GM21381 (cell line): ENCODE results near the gene SLC35B1.

Experiments used
- ATAC-seq: cut with Tn5 transposase; IDR thresholded peaks from one replicate; pipeline ENCODE4 v1.9.1; 2021; ENCODE audit warnings: mild to moderate bottlenecking, moderate library complexity; ENCODE audit not compliant: unreplicated experiment

SLC35B1 gene

GRCh38 chr17:49700960-49701359 is 6.8 kb downstream of the SLC35B1 start:
- no peak for ATAC-seq

DNA sequence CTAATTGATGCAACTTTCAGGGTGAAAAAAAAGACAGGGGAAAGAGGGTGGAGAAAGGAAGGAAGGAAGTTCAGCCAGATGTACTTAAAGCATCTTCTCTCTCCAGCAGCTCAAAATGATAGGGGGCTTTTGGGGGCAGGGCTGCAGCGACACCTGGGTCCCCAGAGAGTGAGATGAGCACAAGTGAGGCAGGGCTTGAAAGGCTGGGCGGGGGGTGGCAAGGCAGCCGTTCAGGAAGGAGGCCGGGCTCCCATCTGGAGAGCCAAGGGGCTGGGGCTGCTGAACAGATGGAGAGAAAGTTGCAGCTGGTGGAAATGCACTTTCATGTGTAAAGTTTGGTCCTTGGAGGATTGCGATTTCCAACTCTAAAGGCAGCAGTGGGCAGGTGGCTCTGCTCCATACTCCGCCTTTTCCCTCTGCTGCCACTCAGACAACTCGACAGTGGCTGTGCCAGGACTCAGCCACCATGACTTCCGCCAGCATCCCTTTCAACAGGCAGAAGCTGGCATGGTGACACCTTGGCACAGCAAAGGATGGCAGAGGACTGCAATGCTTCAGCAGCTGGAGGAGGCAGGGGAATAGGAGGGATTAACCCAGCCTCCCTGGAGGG is 7.7 kb downstream of the SLC35B1 start:
- no peak for ATAC-seq

- no peak for ATAC-seq
These were observed 9.8 kb downstream of the SLC35B1 start for GRCh38 chr17:49698005-49698404.

GRCh38 chr17:49696233-49696761 is 11.5 kb downstream of the SLC35B1 start:
- peak; percentile 48 for ATAC-seq

DNA sequence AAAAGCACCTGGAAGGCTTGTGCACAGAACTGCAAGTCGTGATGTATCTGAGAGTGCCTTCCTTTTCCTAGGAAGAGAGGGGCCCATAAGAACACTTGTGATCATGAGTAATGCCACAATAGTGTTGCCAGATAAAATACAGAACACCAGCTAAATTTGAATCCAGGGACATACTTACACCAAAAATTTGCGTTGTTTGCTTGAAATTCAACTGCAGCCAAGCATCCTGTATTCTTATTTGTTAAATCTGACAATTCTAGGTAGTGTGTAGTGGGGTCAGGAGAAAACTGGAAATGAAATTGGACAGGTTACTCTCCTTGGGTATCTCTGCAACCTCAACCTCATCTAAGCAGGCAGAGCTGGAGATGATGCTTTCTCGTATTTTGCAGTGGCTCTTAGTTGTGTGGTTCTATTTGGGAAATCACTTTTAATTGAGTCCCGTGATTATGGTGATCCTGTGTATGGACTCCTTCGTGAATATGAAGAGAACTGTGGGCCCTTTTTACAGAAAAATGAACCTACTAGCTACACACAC is 12.0 kb downstream of the SLC35B1 start:
- no peak for ATAC-seq

DNA sequence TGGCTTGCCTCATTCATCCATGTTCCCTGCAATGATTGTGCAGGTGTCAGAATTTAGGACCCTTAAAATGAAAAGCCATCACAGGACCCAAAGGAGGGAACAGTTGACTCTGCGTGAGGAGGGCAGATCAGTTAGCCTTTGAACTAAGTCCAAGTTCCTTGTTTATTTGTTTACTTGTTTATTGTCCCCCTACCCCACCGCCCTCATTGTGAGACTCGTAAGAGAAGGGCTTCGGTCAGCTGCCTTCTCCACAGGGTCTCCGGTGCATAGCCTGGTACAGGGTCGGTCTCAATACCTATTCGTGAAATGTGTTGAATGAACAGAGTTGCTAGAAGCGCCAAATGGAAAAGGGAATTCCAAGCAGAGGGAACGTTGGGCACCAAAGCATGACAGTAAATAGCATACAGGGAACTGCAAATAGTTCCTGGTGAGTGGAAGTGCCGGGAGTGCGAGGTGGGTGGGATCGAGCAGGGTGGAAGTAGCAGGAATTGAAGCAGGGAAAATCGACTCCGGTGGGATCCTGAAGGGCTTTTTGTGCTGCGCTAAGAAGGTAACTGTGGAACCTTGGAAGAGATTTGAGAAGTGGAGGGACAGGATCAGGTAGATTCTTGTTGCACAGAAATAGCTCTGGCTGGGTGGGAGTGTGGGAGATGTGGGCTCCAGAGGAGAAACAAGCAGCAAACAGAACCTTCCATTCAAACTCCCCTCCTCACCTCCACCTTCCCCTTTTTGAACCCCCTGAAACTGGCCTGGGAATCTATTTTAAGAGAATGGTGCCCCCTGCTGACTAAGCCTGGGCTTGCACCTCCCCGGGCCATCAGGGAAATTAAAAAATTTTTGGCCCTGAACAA is 12.7 kb downstream of the SLC35B1 start:
- ATAC-seq: no peak

DNA sequence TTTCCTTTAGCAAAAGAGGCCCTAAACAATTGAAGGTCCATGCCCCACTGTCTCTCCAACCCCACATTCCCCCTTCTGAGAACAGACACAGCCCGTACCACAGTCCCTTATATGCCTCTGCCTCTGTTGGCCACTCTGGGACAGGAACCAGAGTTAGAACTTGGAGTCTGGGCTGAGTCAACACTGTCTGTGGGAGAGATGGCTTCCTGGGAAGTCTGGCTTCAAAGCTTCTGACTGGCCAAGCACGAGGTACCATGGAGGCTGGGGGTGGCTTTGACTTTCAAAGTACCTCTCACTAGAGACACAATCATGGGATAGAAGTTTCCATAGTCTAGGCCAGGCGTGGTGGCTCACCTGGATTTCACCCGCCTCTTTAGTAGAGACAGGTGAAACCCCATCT is 15.0 kb downstream of the SLC35B1 start:
- no peak for ATAC-seq

GRCh38 chr17:49691677-49692191 is 16.0 kb downstream of the SLC35B1 start:
- ATAC-seq: no peak

DNA sequence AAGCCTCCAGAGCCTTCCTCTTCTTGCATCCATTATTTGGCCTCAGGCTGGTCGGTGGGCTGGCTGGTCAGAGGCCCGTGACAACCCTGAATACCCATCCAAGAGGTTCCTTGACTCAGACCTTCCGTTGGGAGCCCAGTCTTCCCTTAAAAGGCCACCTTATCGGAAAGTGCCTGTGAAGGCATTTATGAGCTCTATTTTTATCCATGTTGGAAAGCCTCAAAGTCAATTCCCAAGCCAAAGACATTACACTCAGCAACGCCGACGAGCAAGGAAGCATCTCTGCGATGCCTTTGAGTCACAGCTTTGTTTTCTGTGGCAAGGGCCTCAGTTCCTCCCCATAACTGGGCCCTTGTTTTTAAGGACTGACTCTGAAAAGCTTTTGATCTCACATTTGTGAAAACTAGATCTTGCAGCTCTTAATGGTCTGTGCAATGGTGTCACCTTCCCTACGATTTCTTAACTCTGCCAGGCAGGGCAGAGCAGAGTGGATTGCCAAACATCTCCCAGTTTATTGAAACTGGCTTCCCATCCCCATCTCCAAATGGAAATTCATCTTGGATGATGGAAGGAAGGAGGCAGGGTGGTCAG is 16.6 kb downstream of the SLC35B1 start:
- ATAC-seq: no peak

DNA sequence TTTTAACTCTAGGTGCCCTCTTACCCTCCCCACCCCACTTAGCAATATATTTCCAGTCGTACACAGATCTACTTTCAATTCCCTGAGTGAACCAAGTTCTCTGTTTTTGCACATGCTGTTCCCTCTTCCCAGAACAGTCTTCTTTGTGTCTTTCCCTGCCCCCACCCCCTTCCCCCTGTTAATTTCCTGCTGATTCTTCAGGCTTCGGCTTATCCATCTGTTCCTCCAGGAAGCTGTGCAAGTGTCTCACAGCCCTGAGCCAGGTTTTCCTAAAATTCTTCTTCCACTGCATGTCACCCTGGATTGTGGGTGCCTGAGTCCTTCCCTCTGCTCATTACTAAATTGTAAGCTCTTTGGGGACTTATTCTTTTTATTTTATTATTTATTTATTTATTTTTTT is 17.5 kb downstream of the SLC35B1 start:
- ATAC-seq: no peak

- no peak for ATAC-seq
These were observed 18.9 kb downstream of the SLC35B1 start for GRCh38 chr17:49688848-49689247.

DNA sequence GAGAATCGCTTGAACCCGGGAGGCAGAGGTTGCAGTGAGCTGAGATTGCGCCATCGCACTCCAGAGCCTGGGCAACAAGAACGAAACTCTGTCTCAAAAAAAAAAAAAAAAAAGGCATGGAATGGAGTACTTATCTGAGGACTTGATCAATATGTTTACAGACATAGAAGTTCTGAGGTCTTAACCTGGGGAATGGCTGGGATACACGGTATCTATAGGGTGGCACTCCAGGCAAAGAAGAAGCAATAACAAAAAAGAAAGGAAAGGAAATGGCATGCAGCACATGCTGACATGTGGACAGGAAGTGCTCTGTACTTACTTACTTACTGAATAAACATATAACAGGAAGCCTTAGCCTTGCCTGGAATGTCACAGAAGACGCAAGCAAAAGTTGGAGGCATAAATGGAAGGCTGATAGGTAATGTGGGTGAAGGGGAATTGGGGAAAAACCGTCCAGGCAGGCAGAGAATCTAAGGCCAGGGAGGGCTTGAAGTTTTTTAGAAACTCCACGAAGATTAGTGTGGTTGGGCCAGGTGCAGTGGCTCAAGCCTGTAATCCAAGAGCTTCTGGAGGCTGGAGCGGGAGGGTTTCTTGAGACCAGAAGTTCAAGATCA is 19.8 kb downstream of the SLC35B1 start:
- ATAC-seq: no peak

DNA sequence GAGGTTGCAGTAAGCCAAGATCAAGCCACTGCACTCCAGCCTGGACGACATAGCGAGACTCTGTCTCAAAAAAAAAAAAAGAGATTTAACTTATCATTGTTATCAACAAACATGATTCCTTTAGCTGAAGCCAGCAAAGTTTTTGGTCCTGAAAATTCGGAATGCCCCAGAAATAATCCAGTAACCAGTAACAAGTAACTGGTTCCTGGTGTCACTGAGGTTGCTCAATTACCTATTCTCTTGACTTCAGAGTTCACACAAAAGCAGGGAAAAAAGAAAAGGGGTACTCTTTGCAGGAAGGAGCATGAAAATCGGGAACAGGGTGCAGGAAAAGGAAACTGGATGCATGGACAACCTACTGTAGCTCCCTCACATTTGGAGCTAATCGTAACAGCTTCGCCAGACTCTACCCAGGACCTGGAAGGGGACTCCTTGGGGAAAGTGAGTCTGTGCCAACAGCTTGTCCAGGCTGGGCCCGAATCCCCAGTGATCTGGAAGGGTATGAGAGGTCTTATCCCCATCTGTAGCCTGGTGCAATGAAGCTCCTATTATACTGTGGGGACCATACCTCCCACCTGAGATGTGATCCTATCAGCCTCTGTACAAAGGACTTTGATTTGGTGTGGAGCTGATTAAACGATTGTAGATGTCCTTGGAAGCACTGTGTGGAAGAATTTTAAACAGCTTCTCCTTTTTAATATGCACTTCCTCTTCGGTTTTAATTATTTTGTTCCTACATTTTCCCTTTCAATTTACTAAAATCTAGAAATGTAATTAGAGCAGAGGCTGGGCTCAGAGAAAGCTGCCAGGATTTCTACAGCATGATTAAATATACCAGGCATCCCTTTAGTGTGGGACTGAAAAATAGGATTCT is 26.4 kb downstream of the SLC35B1 start:
- ATAC-seq: no peak

GRCh38 chr17:49680314-49680713 is 27.4 kb downstream of the SLC35B1 start:
- no peak for ATAC-seq

GRCh38 chr17:49677933-49678847 is 29.6 kb downstream of the SLC35B1 start, which contains the start of gene SPOP:
Gene SPOP, minus strand, starts transcription at chr17:49678097. Its CDS starts 55,287 bp downstream, at chr17:49622810.
- peak; percentile 81 for ATAC-seq

- peak; percentile 45 for ATAC-seq
These were observed 30.4 kb downstream of the SLC35B1 start for GRCh38 chr17:49677134-49677932.

GRCh38 chr17:49676276-49676868 is 31.4 kb downstream of the SLC35B1 start:
- peak; percentile 50 for ATAC-seq

- no peak for ATAC-seq
These were observed 33.3 kb downstream of the SLC35B1 start for GRCh38 chr17:49674507-49674906.
